ENCODE data around the gene S100P.

Gene S100P

GRCh38 chr4:6697131-6697530 lies 3.5 kb downstream of the S100P start:
- DNase-seq (ENCODE audit: low spot score): no peak

DNA sequence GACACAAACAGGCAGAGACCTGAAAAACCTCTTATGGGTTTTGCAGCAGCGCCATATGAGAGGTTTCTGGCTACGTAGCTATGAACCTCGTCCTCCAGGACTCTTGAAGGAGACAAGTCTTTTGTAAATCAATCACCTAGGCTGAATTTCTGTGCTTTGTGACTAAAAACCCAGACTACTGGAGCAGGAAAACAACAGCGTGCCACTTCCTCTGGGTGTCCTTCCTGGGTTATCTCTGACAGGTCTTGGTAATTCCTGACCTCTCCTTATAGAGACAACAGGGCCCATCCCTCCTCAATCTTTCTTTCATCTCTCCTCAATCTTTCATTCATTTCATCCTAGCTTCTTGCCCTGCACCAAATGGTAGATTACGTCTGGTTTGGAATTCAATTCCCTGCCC lies 5.7 kb downstream of the S100P start:
- no peak for DNase-seq (ENCODE audit: low spot score)

DNA sequence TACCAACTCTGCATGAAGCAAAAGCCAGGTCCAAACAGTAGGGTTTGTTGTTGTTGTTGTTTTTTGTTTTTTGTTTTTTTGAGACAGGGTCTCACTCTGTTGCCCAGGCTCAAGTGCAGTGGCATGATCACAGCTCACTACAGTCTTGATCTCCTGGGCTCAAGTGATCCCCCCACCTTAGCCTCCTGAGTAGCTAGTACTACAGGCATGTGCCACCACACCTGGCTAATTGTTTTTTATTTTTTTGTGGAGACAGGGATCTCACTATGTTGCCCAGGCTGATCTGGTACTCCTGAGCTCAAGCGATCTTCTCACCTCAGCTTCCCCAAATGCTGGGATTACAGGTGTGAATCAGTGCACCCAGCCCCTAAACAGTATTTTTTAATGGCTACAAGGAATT lies 6.2 kb downstream of the S100P start:
- no peak for DNase-seq (ENCODE audit: low spot score)

- DNase-seq (ENCODE audit: low spot score): peak; percentile 33
These were observed 7.7 kb downstream of the S100P start for GRCh38 chr4:6701371-6701770.

- no peak for DNase-seq (ENCODE audit: low spot score)
These were observed 9.1 kb downstream of the S100P start for GRCh38 chr4:6702761-6703160.

DNA sequence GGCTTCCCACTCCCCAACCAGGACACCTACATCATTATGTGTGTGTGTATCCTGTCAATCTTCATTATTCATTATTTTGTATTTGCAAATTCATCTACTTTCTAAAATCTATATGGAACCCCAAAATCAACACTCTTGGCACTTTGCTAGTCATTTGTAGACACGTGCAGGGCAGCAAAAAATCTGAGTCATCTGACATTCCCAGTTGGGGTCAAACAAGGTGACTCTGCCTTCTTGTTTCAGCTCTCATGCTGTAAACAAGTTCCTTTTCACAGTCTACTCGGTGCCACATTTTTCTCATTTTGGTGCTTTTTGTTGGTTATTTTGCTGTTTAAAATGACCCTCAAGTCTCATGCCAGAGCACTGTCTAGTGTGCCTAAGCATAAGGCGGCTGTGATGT lies 10.1 kb downstream of the S100P start:
- DNase-seq (ENCODE audit: low spot score): no peak

- DNase-seq (ENCODE audit: low spot score): no peak
These were observed 12.0 kb downstream of the S100P start for GRCh38 chr4:6705646-6706045.

- no peak for DNase-seq (ENCODE audit: low spot score)
These were observed 12.5 kb downstream of the S100P start for GRCh38 chr4:6706173-6706572.

GRCh38 chr4:6709230-6710114 lies 15.8 kb downstream of the S100P start, which contains the start of gene MRFAP1L1:
TSS of gene MRFAP1L1 (minus strand) at chr4:6709865. CDS start at chr4:6709629, 236 bp downstream.
- peak; percentile 97 for DNase-seq (ENCODE audit: low spot score)

GRCh38 chr4:6710282-6710681 lies 16.6 kb downstream of the S100P start:
- no peak for DNase-seq (ENCODE audit: low spot score)

DNA sequence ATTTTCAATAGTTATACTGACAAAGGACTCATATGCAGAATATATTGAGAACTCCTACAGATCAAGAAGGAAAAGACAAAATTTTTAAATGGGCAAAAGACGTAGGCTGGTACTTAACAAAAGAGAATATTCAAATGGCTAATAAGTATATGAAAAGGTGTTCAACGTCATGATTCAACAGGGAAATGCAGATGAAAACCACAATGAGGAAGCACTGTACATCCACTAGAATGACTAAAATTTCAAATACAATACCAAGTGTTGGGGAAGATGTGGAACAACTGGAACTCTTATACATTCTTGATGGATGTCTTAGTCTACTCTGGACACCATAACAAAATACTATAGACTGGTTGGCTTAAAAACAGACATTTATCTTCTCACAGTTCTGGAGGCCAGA lies 17.3 kb downstream of the S100P start:
- DNase-seq (ENCODE audit: low spot score): peak; percentile 22

DNA sequence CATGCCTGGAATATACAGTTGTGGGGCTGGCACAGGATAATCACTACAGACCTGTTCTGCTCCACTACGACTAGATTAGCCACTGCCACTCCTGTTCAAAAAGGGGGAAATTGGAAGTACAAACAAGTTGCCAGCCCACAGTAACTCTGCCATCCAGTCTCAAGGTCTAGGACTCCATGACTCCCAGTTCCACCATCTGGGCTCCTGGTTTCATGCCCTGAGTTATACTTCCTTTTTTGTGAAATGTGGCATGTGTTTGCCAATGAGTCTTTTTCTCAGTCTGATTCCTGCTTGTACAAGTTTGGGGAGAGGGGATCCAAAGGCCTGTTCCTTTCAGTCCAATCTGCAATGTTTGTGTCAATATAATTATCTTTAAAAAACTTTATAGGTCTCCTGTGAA lies 21.3 kb downstream of the S100P start:
- no peak for DNase-seq (ENCODE audit: low spot score)

GRCh38 chr4:6715704-6716017 lies 22.0 kb downstream of the S100P start:
- DNase-seq (ENCODE audit: low spot score): no peak

- DNase-seq (ENCODE audit: low spot score): peak; percentile 94
These were observed 22.6 kb downstream of the S100P start, which contains the start of gene BLOC1S4 for GRCh38 chr4:6716018-6716911. TSS of gene BLOC1S4 (plus strand) at chr4:6716174. CDS start at chr4:6716210, 36 bp downstream.

GRCh38 chr4:6716958-6717655 lies 23.4 kb downstream of the S100P start:
- no peak for DNase-seq (ENCODE audit: low spot score)

DNA sequence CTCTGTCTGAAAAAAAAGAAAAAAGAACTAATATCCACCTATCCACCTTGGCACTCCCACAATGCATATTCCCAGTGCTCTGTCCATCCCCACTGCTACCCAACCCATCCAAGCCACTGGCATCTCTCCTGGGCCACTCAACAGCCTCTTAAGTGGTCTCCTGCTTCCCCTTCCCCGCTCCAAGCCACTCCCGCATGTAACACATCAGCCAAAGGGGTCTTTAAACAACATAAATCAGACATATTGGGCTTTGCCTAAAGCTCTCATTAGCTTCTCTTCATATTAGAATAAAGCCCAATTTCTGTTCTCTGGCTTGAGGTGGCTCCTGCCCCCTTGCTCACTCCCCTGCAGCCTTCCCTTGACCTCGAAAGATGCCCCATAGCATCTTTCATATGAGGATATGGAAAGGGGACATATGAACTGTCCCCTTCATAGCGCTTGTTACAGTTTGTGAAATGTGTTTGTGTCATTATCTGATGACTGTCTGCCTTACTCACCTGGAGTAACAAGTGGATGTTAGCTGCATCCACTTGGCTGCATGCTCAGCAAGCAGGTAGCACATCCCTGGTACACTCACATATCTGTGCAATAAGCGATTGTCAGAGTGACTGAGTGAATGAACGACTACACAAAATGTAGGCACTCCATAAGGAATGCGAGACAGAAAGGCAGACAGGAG lies 25.4 kb downstream of the S100P start:
- no peak for DNase-seq (ENCODE audit: low spot score)

DNA sequence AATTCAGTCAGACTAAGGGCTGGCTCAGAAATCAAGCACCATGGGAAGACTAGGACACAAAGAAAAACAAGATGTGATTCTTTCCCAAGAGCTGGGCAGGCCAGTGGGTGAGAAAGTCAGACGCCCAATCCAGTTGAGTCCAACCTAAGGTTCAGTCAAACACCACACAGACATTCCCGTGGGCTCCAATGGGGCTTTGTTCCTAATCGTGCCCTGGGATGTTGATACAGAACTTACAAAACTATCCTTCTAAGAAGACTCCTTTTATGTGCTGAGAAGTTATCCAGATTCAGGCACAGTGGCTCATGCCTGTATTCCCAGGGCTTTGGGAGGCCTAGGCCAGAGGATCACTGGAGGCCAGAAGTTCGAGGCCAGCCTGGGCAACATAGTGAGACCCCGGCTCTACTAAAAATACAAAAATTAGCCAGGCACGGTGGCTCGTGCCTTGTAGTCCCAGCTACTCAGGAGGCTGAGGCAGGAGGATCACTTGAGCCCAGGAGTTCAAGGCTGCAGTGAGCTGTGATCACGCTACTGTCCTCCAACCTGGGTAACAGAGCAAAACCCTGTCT lies 26.0 kb downstream of the S100P start:
- no peak for DNase-seq (ENCODE audit: low spot score)

DNA sequence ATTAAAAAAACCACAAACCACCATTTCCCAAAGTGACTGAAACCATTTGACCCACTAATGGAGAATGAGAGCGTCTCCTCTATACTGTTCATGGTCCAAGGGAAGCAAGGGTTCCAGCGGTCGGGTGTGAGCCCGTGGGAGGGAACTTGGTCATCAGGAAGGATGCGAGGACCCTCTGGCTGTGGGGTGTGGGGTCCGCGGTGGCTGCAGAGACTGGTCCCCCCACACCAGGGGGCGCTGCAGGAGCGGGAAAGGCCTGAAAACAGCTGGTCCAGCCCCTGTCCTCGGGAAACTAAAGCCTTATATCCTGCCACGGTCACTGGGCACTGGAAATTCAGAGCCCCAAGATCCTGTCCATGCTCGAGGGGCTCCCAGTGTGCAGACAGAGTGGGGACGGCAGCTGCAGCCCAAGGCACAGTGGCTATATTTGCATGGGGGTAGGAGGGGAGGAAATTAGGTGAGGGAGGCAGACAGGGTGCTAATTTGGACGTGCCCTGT lies 26.6 kb downstream of the S100P start:
- peak; percentile 79 for DNase-seq (ENCODE audit: low spot score)

DNA sequence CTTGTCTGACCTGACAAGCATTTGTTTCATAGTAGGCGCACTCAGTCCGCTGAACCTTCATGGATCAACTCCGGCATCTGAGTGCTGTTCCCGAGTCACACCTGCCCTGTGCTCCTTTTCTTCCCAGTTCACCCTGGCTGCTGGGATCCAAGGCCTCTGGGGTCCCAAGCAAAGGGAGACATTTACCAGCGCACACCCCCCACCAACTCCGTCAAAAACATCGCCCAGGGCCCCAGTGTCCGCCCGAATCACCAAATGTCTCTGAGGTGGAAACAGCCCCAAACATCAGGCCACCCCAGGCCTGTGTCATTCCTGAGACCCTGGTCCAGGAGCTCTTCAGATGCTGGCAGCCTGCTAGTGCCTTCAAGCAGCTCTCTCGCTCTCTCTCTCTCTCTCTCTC lies 27.4 kb downstream of the S100P start:
- no peak for DNase-seq (ENCODE audit: low spot score)

GRCh38 chr4:6722891-6723290 lies 29.2 kb downstream of the S100P start:
- DNase-seq (ENCODE audit: low spot score): no peak

GRCh38 chr4:6723851-6724250 lies 30.2 kb downstream of the S100P start:
- no peak for DNase-seq (ENCODE audit: low spot score)
